Activated CD8-positive, alpha-beta memory T cell treated with anti-CD3 and anti-CD28 coated beads, Interleukin-2, amount 50 U/mL, for 48 hours (primary cell): Measurements from ENCODE around the gene TRIM29.

ENCODE experiments used
- DNase-seq: peaks from one replicate; pipeline ENCODE4 v3.0.0-alpha.2; 2020

TRIM29 gene

GRCh38 chr11:120091121-120091520, 46.8 kb downstream of the TRIM29 start:
- no peak for DNase-seq

- no peak for DNase-seq
Observed at GRCh38 chr11:120090411-120090810, 47.5 kb downstream of the TRIM29 start.

GRCh38 chr11:120089036-120090001, 48.6 kb downstream of the TRIM29 start:
- no peak for DNase-seq

GRCh38 chr11:120088056-120088455, 49.9 kb downstream of the TRIM29 start:
- DNase-seq = no peak

- no peak for DNase-seq
Observed at GRCh38 chr11:120086651-120087050, 51.3 kb downstream of the TRIM29 start.

GRCh38 chr11:120079750-120080610, 57.9 kb downstream of the TRIM29 start:
- peak; percentile 68 for DNase-seq

GRCh38 chr11:120078397-120078796, 59.5 kb downstream of the TRIM29 start:
- DNase-seq = no peak

- no peak for DNase-seq
Observed at GRCh38 chr11:120074076-120074475, 63.8 kb downstream of the TRIM29 start.

- no peak for DNase-seq
Observed at GRCh38 chr11:120073196-120073595, 64.7 kb downstream of the TRIM29 start.

- DNase-seq = peak; percentile 3
Observed at GRCh38 chr11:120068114-120068573, 69.8 kb downstream of the TRIM29 start.

GRCh38 chr11:120067438-120068113, 70.3 kb downstream of the TRIM29 start:
- peak; percentile 34 for DNase-seq

GRCh38 chr11:120066738-120067437, 71.0 kb downstream of the TRIM29 start:
- peak; percentile 23 for DNase-seq

- DNase-seq = peak; percentile 22
Observed at GRCh38 chr11:120065876-120066275, 72.0 kb downstream of the TRIM29 start.

GRCh38 chr11:120065176-120065575, 72.7 kb downstream of the TRIM29 start:
- no peak for DNase-seq

- peak; percentile 8 for DNase-seq
Observed at GRCh38 chr11:120064341-120064740, 73.6 kb downstream of the TRIM29 start.

- DNase-seq = peak; percentile 20
Observed at GRCh38 chr11:120063686-120064340, 74.1 kb downstream of the TRIM29 start.

- no peak for DNase-seq
Observed at GRCh38 chr11:120062561-120062930, 75.4 kb downstream of the TRIM29 start.

- peak; percentile 36 for DNase-seq
Observed at GRCh38 chr11:120061761-120062560, 76.0 kb downstream of the TRIM29 start.
